Choroid plexus epithelial cell (primary cell): ENCODE data around the gene SLMAP.
A peak's percentile ranks its signal among the peaks of the same experiment; 100 is the strongest.

ENCODE experiments used
- DNase-seq: peaks from one replicate; pipeline ENCODE4 v3.0.0-alpha.2; 2010; ENCODE audit warnings: low read depth
- H3K4me3 ChIP-seq: 2 replicates; pipeline ENCODE4 v1.5.1; 2011; ENCODE audit warnings: low read depth, mild to moderate bottlenecking, control low read depth, low read length, moderate library complexity
- TF ChIP-seq, protein P1 (sequence below): conservative IDR thresholded peaks from 2 replicates; pipeline ENCODE4 v1.5.1; 2011; ENCODE audit warnings: low read depth, mild to moderate bottlenecking, control low read depth, inconsistent platforms, low read length, moderate library complexity

SLMAP gene

DNA sequence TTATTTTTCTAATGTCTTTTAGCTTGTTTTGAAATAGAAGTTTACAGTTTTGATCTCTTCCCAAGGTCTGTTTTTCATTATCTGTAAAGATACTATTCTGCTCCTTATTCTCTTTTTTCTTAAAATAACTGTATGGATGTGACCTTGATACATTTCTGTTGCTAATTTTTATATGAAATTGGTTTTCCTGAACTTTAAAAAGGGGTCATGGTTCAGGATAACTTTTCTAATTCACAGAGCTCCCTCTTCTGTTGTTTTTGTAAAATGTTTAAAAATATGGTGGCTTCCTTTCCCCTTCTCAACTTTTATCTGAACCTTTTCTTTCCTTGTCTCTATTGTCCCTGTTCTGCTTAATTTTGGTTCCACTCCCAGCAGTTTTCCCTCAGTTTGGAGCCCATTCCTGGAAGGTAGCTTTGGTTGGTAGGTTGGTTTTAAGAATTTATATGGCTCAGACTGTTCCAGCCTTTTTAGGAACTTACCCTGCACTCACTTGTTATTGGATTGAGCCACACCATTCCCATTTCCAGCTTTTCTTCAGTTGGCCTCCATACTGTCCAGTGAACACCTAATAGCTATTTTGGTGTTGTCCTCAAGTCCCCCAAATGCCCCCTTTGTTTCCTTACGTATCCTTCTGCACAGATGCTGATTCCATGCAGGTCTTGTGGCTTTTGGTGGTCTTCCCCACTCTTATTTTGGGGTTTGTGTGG, 70.3 kb downstream of the SLMAP start:
- DNase-seq = peak; percentile 32
- TF ChIP-seq, protein P1, sequence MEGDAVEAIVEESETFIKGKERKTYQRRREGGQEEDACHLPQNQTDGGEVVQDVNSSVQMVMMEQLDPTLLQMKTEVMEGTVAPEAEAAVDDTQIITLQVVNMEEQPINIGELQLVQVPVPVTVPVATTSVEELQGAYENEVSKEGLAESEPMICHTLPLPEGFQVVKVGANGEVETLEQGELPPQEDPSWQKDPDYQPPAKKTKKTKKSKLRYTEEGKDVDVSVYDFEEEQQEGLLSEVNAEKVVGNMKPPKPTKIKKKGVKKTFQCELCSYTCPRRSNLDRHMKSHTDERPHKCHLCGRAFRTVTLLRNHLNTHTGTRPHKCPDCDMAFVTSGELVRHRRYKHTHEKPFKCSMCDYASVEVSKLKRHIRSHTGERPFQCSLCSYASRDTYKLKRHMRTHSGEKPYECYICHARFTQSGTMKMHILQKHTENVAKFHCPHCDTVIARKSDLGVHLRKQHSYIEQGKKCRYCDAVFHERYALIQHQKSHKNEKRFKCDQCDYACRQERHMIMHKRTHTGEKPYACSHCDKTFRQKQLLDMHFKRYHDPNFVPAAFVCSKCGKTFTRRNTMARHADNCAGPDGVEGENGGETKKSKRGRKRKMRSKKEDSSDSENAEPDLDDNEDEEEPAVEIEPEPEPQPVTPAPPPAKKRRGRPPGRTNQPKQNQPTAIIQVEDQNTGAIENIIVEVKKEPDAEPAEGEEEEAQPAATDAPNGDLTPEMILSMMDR = peak; percentile 36
- no peak overlapping the region for H3K4me3 ChIP-seq

DNA sequence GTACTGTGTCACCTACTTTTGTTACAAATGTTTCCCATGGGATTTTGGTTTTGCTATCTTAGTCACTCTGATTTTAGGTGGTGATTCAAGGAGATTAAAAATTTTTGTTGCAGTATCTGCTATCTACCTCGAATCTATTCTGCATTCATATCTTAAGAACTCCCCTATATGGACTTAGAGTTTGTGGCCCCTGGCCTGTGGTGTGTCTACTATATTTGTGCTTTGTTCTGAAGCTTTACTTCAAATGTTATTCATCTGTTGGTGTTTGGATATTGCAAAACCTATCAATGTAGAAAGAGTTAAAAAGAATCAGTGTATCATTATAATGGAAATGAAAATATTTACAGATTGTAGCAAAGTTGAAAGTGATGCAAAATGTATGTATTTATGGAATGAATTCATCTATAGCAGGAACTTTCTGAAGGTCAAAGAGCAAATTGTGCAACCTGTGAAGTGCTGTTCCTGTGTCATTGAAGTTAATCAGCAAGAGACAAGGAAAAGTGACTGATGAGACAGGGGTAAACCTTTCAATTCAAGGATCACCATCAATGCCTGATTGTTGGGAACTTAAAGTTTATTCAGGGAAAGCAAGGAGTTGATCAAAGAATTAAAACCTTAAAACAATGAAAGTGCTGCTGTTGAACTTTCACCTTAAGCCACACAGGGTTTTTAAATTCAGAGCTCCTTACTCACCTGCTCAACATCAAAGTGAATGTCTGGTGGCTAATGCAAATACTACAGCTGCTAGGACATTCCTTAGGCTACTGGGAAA, 71.0 kb downstream of the SLMAP start:
- no peak overlapping the region for H3K4me3 ChIP-seq
- TF ChIP-seq, protein P1 = no peak

DNA sequence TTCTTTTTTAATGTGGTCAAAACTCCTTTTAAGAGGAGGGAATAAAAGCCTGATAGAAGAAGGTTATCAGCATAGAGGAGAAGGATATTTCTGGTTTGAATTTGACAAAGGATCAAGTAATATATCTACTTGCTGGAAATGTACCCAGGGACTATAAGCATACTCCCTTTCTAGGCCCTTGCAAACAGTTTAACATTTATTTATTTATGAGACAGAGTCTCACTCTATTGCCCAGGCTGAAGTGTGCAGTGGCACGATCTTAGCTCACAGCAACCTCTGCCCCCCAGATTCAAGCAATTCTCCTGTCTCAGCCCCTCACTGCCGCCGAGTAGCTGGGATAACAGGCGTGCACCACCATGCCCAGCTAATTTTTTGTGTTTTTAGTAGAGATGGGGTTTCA, 71.6 kb downstream of the SLMAP start:
- TF ChIP-seq, protein P1 = no peak
- H3K4me3 ChIP-seq = no peak overlapping the region
- DNase-seq = no peak

More for the DNA sequence above, 71.0 kb downstream of the SLMAP start:
- no peak for DNase-seq

DNA sequence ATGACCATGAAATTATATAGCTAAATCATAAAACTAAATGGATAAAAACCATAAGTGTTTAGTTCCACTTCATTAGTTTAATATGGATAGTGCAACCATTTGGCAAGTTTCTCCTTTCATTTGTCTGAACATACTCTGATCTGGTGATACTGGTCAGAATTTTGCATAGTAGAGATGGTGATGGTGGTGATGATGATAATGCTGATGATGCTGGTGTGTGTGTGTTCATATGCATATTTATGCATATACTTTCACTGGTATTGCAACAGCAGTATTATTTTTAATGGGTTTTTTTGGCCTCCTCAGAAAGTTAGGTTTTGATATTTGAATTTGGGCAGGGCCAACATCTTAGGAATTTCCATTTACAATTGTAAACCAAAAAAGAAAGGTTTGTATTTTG, 76.4 kb downstream of the SLMAP start:
- TF ChIP-seq, protein P1 = no peak
- H3K4me3 ChIP-seq = no peak overlapping the region
- no peak for DNase-seq

DNA sequence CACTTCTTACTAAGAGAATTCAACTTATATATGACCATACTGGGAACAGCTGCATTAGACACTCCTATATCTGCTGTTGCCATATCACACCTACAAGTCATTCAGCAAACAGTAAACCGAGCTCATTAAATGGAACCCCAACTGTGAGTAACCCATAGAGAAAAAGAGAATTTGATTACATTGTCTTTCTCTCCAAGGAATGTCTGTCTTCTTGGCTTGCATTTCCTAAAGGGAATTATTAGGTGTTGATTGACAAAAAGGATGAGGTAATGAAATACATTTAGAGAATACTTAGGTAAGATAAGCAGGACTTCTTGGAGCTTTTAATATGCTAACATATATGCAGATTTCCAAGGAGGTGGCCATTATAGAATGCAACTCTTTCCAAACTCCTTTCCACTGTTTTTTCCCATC, 76.8 kb downstream of the SLMAP start:
- TF ChIP-seq, protein P1 = no peak
- no peak for DNase-seq
- H3K4me3 ChIP-seq = no peak overlapping the region

DNA sequence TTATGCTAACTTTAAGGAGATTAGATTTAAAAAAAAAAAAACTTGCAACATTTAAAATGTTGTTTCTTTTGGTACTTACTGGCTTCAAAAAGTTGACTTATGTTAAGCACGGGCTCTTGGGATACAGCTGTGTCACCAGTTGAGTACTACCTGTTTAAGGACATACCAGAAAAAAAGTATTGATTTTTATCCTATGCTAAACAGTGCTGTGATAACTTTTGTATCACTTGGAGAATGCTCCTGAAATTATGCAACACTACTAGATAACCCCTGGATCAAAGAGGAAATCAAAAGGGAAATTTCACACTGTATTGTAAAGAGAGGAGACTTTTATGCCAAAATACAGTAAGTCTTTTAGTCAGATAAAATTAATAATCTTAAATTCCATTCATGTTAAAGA, 77.7 kb downstream of the SLMAP start:
- no peak for DNase-seq
- H3K4me3 ChIP-seq = no peak overlapping the region
- TF ChIP-seq, protein P1 = no peak
